ENCODE data around the gene RB1. TPM values are rescaled to one million over a fixed set of nuclear protein-coding genes. Genes with fewer than 3 reads are reported as not detected.

RB1 gene
- total RNA-seq, 2 donors from 2014 or later, result 18.7 to 20.1 TPM

DNA sequence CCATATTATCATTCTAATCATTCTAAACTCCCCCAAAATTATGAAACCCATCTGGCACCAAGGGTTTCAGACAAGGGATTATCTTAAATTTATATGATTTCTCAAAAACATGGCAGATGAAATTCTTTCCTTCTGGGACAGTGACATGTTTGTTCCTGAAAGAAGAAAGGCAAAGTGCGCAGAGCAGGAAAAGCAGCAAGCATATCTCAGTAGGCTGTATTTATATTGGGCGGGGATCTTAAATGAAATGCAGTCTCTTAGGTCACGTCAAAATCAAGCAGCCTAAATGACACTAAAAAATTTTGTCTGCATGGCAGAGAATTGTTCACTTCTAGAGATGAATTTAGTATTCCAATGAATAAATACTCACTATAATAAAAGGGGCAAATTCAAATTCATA lies 180.0 kb downstream of the RB1 start:
- H3K36me3 Mint-ChIP-seq (ENCODE audit: low read depth), result peaks cover 14% of the 10 kb centered on the region
- no peaks in the 10 kb centered on the region for H3K4me1 ChIP-seq (ENCODE audit: control insufficient read depth, insufficient read depth, low read length)
- H3K9me3 ChIP-seq (ENCODE audit: control insufficient read depth, low read length), result peaks cover 8% of the 10 kb centered on the region
- H3K9me3 Mint-ChIP-seq, result peaks cover 6% of the 10 kb centered on the region
- no peaks in the 10 kb centered on the region for H3K27me3 Mint-ChIP-seq (ENCODE audit: insufficient read depth)
- H3K4me3 Mint-ChIP-seq, result no peak overlapping the region
- H3K9ac ChIP-seq (ENCODE audit: extremely low read depth, low read length, poor library complexity, severe bottlenecking), result no peak overlapping the region
- H3K27ac ChIP-seq (ENCODE audit: low read depth, low read length), result no peak overlapping the region
- no peak for DNase-seq
- no peaks in the 10 kb centered on the region for H3K36me3 ChIP-seq (ENCODE audit: control insufficient read depth, insufficient read depth, low read length)
- 98 to 100% methylated on average over 2 to 3 of the region's 3 CpGs for WGBS, 2 experiments (ENCODE audit: insufficient coverage in 1 of 2, insufficient read length in 1 of 2)
- H3K27me3 ChIP-seq (ENCODE audit: control insufficient read depth, insufficient read depth, low read length, poor library complexity, severe bottlenecking), result no peaks in the 10 kb centered on the region
- no peaks in the 10 kb centered on the region for H3K4me1 Mint-ChIP-seq
- TF ChIP-seq, protein P1, sequence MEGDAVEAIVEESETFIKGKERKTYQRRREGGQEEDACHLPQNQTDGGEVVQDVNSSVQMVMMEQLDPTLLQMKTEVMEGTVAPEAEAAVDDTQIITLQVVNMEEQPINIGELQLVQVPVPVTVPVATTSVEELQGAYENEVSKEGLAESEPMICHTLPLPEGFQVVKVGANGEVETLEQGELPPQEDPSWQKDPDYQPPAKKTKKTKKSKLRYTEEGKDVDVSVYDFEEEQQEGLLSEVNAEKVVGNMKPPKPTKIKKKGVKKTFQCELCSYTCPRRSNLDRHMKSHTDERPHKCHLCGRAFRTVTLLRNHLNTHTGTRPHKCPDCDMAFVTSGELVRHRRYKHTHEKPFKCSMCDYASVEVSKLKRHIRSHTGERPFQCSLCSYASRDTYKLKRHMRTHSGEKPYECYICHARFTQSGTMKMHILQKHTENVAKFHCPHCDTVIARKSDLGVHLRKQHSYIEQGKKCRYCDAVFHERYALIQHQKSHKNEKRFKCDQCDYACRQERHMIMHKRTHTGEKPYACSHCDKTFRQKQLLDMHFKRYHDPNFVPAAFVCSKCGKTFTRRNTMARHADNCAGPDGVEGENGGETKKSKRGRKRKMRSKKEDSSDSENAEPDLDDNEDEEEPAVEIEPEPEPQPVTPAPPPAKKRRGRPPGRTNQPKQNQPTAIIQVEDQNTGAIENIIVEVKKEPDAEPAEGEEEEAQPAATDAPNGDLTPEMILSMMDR (conservative IDR thresholded peaks at IDR 0.05), result no peak
- H3K27ac Mint-ChIP-seq, result no peak overlapping the region
- H3K4me3 ChIP-seq (ENCODE audit: low read length), result no peak overlapping the region

DNA sequence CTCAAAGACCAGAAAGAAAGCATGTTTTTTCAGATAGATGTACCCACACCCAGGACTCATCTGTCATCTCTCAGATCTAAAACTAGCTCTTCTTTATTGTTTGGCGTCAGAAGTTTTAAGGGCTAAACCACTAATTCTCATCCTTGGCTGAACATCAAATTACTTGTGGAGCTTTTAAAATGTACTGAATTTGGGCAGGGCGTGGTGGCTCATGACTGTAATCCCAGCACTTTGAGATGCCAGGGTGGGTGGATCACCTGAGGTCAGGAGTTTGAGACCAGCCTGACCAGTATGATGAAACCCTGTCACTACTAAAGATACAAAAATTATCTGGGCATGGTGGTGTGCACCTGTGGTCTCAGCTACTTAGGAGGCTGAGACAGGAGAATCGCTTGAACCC lies 181.9 kb downstream of the RB1 start:
- H3K4me1 ChIP-seq (ENCODE audit: control insufficient read depth, insufficient read depth, low read length), result no peaks in the 10 kb centered on the region
- Mint-ChIP-seq H3K4me1 (no peaks in the 10 kb centered on the region), H3K4me3 (no peak overlapping the region), H3K27ac (no peak overlapping the region), H3K27me3 (ENCODE audit: insufficient read depth) (no peaks in the 10 kb centered on the region), H3K36me3 (ENCODE audit: low read depth) (peaks cover 14% of the 10 kb centered on the region), H3K9me3 (peaks cover 6% of the 10 kb centered on the region)
- H3K4me3 ChIP-seq (ENCODE audit: low read length), result no peak overlapping the region
- WGBS, 2 experiments (ENCODE audit: insufficient coverage in 1 of 2, insufficient read length in 1 of 2), result 92 to 97% methylated on average over 2 to 3 of the region's 3 CpGs
- no peaks in the 10 kb centered on the region for H3K36me3 ChIP-seq (ENCODE audit: control insufficient read depth, insufficient read depth, low read length)
- no peak overlapping the region for H3K9ac ChIP-seq (ENCODE audit: extremely low read depth, low read length, poor library complexity, severe bottlenecking)
- no peak for DNase-seq
- TF ChIP-seq, protein P1 (conservative IDR thresholded peaks at IDR 0.05), result no peak
- peaks cover 8% of the 10 kb centered on the region for H3K9me3 ChIP-seq (ENCODE audit: control insufficient read depth, low read length)
- H3K27me3 ChIP-seq (ENCODE audit: control insufficient read depth, insufficient read depth, low read length, poor library complexity, severe bottlenecking), result no peaks in the 10 kb centered on the region
- H3K27ac ChIP-seq (ENCODE audit: low read depth, low read length), result no peak overlapping the region

DNA sequence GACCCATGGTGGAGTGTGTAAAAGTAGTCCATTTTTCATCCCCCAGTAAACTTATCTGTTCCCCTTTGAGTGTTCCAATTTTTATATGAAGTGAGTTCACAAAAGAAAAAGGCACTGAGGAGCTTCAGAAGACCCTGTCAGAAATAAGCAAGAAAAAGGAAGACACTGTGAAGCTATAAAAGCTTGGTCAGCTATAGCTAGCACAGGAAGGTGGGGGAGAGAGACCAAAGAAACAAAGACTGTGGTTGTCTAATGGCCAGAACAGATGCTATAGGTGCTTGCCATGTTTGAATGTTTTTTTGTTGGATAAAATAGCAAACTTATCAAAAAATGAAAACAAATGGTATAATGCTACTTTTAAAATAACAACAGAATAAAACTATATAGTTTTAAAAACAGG lies 182.8 kb downstream of the RB1 start:
- Histone ChIP-seq H3K9me3 (ENCODE audit: control insufficient read depth, low read length) (peaks cover 8% of the 10 kb centered on the region), H3K9ac (ENCODE audit: extremely low read depth, low read length, poor library complexity, severe bottlenecking) (no peak overlapping the region), H3K4me3 (ENCODE audit: low read length) (no peak overlapping the region), H3K36me3 (ENCODE audit: control insufficient read depth, insufficient read depth, low read length) (no peaks in the 10 kb centered on the region), H3K27ac (ENCODE audit: low read depth, low read length) (no peak overlapping the region), H3K4me1 (ENCODE audit: control insufficient read depth, insufficient read depth, low read length) (no peaks in the 10 kb centered on the region), H3K27me3 (ENCODE audit: control insufficient read depth, insufficient read depth, low read length, poor library complexity, severe bottlenecking) (no peaks in the 10 kb centered on the region)
- no peak overlapping the region for H3K4me3 Mint-ChIP-seq
- H3K36me3 Mint-ChIP-seq (ENCODE audit: low read depth), result peaks cover 14% of the 10 kb centered on the region
- no peaks in the 10 kb centered on the region for H3K4me1 Mint-ChIP-seq
- no peaks in the 10 kb centered on the region for H3K27me3 Mint-ChIP-seq (ENCODE audit: insufficient read depth)
- H3K27ac Mint-ChIP-seq, result no peak overlapping the region
- H3K9me3 Mint-ChIP-seq, result peaks cover 6% of the 10 kb centered on the region
- TF ChIP-seq, protein P1 (conservative IDR thresholded peaks at IDR 0.05), result no peak
- no peak for DNase-seq
